ENCODE data around the gene TMEM51.
"Not testable (repeated sequence)": the region's sequence is repeated elsewhere in the genome, so short reads cannot be mapped to it uniquely, and the experiment has no call there.

Gene TMEM51

GRCh38 chr1:15155888-15156741 lies 2.6 kb downstream of the TMEM51 start:
- DNase-seq = peak; percentile 45

GRCh38 chr1:15156807-15157380 lies 3.3 kb downstream of the TMEM51 start:
- peak; percentile 13 for DNase-seq

DNA sequence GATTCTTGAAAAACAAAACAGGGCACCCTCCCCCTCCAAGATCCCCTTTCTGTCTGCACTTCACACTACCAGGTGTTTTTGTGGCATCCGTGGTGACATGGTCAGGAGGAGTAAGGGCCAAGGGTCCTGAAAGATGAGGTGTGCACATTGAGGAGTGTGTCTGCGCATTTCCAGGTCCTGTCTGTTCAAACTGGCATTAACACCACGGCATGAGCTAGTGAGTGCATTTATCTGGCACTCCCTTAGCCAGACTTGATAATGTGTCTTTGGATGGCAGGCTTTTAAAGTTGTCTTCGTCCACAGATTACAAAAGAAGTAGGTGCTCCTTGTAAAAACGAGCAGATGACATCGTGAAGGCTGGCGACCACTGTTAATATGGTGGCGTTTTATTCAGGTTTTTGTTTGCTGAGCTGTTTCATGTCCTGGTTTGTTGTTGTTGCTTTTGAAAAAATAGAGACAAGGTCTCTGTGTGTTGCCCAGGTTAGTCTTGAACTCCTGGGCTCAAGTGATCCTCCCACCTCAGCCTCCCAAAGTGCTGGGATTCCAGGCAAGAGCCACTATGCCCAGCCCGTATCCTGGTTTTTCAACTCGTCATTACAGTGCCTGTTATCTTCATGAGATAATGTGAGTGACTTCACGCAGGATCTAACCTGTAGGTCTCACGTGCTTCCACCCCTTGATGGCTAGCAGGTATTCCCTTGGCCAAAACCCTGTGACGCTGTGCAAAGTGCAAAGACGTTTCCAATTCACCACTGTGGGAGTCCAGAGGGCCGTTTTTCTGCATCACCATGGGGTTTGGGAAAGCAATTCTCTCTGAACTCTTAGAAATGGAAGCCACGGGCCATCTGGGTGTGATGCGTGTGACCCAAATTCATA lies 4.2 kb downstream of the TMEM51 start:
- no peak for DNase-seq

GRCh38 chr1:15158506-15159165 lies 5.1 kb downstream of the TMEM51 start:
- DNase-seq = no peak

- no peak for DNase-seq
These were observed 5.6 kb downstream of the TMEM51 start for GRCh38 chr1:15159166-15159555.

GRCh38 chr1:15160626-15161025 lies 7.1 kb downstream of the TMEM51 start:
- DNase-seq = peak; percentile 77

DNA sequence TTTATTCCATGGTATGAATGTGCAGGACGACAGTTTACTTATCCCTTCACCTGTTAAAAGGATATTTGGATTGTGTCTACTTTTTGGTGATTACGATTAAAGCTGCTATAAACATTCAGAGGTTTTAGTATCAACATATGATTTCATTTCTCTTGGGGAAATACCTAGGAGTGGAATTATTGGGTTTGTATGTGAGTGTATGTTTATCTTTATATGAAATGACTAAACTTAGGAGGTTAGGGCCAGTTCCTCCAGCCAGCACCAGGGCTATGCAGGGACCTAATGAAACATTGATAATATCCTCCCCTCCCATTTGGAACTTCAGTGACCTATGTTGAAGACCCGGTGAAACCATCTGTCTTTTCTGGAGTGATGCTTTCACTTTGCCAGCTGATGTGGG lies 13.8 kb downstream of the TMEM51 start:
- DNase-seq = no peak

DNA sequence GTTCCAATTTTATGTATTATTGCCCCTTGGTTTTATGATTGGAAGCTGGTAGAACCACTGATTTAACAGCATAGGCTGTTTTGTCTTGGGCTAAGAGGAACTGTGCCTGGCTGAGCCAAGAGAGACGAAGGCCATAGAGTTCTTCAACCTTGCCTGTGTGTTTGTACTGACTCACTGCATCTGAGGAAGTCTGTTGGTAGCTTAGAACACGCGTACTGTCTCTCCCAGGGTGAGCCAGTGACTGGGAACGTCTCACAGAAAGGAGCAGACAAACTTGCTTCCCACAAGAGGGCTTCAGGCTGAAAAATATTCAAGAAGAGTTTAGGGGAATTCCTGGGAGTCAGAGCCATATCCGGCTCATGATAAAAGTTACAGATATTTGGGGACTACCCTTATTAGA lies 14.9 kb downstream of the TMEM51 start:
- DNase-seq = no peak

DNA sequence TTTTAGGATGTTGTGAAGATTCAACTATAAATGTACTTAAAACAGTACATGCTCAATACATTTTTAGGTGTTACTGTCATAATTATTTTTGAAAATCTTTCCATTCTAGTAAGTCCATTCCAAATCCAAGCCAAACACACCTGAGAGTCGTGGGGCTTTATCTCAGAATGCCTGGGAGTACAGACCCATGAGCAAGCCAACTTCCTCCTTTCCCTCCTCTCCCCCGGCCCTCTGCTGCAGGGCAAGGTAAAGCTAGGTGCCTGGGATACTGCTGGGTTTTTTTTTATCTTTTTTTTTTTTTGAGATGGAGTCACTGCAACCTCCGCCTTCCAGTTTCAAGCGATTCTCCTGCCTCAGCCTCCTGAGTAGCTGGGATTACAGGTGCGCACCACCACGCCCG lies 16.5 kb downstream of the TMEM51 start:
- no peak for DNase-seq

DNA sequence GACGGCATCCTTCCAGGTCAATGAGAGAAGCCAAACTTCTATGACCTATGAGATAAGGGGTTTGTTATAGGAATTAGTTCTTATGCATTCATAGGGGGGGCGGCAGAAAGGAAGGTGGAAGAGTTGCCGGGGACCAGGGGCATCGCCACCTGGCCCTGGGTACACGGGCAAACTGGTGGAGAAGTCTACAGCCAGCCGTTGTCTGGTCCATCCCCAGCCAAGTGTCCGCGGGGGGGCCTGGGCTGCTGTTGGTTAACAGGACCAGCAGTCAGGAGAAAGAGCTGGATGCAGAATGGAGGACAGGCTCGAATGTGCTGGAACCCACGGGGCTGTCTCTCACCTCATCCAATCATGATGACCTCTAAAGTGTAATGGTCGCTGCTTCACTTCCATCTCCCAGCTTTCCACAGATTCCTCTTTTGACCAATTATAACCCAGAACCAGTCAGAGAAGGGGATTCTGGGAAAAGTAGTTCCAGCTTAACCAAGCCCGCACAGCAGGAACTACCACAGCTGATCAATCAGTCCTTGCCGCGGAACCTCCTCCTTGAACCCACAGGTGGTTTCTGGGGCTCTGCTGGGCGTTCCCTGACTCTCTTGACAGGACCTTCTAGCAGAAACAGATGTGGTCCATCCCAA lies 17.8 kb downstream of the TMEM51 start:
- DNase-seq = no peak

GRCh38 chr1:15172405-15173259 lies 19.1 kb downstream of the TMEM51 start:
- no peak for DNase-seq

GRCh38 chr1:15173863-15174614 lies 20.5 kb downstream of the TMEM51 start:
- DNase-seq = no peak

DNA sequence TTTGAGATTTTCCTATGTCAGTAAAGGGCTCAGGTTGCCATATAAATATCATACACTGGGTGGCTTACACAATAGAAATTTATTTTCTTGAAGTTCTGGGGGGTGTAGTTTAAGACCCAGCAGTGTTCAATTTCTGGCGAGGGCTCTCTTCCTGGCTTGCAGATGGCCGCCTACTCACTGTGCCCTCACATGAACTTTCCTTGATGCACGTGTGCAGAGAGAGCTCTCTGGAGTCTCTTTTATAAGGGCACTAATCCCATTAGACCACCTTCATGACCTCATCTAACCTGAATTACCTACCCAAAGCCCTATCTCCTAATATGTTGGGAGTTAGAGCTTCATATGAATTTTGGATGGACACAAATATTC lies 21.1 kb downstream of the TMEM51 start:
- no peak for DNase-seq

- not testable (repeated sequence) for DNase-seq
These were observed 22.0 kb downstream of the TMEM51 start for GRCh38 chr1:15175324-15176094.

DNA sequence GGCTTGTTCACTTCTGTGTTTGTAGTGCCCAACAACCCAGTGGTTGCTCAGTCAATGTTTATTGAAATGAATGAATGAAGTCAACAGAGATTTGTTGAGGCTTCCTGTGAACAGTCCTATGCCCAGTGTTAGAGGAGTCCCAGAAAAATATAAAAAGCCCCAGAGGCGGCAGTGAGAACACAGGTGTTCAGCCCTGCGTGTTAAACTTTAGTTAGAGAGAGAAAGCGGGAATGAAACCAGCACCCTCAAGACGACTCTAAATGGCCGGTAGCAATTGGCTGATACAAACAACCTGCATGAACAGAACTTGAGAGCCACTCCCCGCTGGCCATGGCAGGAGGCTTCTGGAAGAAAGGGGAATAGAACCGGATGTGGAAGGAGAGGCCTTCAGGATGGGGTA lies 22.6 kb downstream of the TMEM51 start:
- DNase-seq = no peak

DNA sequence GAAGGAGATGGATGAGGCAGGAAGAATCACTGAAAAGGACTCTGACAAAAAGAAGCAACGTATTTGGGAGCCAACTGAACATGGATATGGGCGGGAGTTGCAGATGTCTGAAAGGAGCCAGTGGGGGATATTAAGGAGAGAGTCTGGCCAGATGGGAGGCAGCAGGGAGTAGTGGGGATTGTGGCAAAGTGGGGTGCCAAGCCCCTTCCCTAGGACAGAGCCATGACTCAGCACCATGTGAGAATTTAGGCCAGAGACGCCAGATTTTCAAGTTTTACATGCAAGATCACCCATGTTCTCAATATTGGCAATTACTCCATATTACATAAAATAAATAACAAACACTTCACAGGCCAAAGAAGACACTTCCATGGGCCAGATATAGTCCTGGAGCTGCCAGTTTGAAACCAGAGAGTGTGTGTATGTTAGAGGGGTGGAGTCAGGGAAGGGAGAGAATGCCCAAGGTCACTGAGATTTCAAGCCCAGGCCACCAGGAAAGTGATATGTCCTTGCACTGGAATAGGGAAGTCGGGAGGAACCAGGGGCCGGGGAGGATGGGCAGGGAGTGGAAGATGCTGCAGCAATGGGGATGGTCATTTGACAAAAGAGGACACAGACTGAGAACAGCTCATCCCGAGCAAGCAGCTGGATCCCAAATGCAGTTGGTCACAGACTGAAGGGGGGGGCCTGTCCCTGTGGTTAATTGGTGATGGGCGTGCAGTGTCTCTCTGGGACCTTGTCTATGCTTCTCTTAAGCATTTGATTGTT lies 23.5 kb downstream of the TMEM51 start:
- DNase-seq = no peak

GRCh38 chr1:15177710-15178166 lies 24.2 kb downstream of the TMEM51 start:
- DNase-seq = no peak

- DNase-seq = peak; percentile 85
These were observed 25.3 kb downstream of the TMEM51 start for GRCh38 chr1:15178571-15179484.

Data from NCI-H2171 treated with DMSO at 0.1 percent for 48 hours (cell line).